ENCODE measurements around the gene TMEM184B.

Gene TMEM184B

DNA sequence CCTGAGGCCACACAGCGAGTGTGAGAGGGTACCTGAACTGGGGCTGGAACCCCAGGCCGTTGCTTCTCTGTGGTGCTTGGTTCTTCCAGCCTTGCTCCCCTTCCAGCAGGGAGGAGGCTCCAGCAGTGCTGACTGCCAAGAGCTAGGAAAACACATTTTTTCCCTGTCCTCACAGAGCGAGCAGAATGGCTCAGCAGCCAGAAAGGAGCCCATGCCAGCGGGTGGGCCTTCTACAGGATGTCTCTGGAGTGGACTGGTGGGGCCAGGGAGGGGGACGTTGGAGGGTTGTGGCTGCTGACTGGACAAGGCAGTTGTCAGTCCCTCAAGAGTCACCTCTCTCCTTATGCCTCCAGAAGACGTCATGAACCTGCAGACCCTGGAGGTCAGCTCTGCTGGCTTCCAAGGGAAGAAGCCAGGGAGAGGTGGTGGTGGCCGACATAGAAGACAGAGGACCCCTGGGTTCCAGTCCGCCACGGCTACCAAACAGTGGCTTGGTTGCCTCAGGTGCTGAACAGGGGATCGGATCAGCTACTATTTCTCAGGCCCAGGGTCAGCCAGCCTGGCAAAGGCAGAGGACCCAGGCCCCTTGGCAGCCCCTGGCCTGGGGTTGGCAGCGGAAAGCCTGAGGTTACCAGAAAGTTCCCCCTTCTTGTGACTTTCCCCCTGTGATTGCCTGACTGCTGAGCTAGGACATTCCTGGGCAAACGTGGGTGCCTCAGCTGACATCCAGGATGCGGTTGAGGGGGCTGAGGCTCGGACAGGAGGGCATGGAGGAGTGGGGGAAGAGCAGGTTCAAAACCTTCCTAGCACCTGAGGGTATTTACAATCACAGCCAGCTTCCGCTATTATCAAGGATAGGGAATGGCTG, 67.3 kb downstream of the TMEM184B start:
- DNase-seq (ENCODE audit: low read depth in 2 of 2), result no peak

DNA sequence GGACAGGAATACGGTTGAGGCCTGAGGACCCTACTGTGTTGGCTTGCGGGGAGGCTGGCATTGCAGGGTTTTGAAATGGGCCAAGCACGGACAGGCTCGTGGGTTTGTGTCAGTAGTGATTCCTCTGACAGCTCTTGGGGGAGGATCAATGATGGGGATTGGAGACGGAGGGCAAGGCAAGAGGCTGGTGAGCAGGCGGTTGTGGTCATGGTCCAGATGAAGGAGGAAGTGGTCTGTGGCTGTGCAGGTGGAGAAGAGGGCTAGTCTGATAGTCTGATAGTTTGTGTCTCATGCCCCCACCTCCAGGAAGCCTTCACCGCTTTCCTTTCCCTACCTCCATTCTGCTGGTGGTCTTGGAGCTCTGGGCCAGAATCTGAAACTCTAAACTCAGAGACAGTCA, 68.0 kb downstream of the TMEM184B start:
- DNase-seq (ENCODE audit: low read depth in 2 of 2), result no peak

DNA sequence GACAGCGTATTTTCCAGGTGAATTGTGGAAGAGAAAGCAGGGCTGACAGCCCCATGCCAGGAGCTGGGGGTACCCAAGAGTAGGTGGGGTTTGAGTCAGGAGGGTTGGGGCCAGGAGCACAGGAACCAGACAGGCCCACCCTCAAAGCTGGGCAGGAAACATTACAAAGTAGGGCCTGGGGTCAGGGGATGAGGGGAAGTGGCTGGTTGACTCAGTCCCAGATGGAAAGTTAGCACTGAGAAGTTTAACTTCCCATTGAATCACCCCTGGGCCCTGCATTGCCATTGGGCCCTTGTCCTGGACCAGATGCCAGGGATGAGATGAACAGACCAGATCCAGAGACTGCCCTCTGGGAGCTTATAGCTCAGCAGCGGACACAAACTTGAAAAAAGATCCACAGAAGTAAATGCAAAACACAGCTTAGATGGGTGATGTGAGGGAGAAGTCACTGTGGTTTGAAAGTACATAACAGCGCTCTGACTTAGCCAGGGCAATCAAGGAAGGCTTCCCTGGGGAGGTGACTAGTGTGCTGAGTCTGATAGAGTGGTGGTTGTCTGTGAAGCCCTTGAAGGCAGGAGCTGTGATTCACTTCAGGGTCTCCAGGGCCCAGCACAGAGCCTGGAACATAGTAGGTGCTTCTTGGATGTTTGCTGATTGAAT, 68.8 kb downstream of the TMEM184B start:
- DNase-seq (ENCODE audit: low read depth in 2 of 2), result no peak

DNA sequence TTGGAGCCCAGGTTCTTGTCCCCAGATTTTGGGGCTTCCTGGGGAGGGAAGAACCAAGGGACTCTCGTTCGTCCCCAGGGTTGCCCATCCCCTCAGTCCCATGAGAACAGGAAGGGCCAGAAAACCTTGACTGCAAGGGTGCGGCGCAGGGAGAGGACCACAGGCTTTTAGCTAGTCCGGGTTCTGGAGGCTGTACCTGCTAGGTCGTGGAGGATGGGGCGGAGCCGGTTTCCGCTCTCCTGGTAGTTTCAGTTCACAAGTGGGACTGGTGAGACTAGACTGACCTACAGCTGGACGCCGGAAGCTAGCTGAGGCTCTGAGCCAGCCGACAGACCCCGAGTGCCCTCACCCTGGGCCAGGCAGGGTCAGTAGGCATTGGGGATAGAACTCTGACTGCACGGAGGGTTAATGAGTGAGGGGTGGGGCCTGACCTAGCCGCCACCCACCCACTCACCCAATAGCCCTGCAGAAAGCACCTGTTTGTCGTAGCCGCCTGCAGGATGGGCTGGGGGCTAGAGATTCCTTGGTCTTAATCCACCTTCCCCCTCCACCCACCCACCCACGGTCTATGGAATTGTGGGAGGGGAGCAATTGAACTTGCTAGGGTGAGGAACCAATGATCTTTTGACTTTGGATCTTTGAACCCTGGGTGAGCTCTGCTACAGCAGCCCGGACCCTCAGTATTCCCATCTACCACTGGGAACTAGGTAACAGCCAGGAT, 69.6 kb downstream of the TMEM184B start:
- no peak for DNase-seq (ENCODE audit: low read depth in 2 of 2)

DNA sequence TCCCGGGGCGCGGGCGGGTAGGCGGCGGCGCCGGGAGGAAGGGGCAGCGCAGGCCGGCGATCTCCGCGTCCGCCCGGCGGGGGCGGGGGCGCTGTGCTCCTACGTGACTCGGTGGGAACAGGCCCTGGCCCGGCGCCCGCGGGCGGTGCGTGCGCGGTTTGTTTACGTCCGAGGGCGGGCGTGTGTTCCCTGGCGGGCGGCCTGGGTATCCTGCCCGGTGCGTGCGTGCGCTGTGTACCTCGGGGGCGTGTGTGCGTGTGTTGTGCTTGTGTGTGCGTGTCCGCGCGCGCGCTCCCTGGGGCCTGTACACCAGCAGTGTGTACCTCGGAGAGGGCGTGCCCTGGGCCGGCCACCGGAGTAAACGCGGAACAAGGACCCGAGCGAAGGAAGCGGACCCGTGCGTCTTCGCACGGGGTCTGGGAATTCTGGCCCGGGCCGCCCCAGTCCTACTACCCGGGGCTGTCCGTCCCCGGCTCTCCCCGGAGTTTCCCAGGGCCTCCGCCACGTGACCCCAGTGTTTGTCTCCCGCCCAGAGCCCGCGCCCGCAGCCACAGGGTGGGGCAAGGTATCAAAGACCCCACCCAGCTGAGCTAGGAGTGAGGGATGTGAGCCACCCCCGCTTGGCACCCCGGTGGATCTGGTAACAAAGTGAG, 70.2 kb downstream of the TMEM184B start:
- no peak for DNase-seq (ENCODE audit: low read depth in 2 of 2)

DNA sequence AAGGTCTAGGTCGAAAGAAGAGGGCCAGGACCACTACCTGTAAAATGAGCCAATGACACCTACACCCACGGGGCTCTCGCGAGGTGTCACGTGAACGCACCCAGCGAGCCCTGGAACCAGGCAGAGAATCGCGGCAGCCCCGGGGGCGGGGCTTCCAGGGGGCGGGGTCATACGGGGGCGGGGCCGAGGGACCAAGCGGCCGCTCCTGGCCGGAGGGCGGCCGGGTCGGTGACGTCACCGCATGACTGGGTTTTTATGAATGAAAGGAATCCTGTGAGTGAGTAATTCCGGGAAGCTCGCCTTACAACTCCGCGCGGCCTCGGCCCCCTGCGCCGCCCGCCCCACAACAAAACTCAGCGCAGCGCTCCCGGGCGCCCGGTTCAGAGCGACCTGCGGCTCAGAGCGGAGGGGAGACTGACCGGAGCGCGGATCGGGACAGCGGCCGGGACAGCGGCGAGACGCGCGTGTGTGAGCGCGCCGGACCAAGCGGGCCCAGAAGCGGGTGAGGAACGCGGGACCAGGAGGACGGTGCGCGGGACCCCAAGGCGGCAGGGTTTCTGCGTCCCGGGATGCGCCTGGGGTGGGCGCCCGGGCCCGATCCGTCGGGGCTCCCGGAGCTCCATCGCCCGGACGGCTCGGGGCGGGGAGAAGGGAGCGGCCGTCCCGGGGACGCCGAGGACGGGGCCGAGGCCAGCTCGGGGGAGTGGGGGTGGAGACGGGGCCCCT, 70.9 kb downstream of the TMEM184B start, which contains the start of gene MAFF:
Gene MAFF, plus strand, starts transcription at position 284 of the 726 bp plus-strand sequence. CDS start 11,860 bp downstream, outside the sequence.
- DNase-seq (ENCODE audit: low read depth in 2 of 2), result peak; percentile 85 to 88

DNA sequence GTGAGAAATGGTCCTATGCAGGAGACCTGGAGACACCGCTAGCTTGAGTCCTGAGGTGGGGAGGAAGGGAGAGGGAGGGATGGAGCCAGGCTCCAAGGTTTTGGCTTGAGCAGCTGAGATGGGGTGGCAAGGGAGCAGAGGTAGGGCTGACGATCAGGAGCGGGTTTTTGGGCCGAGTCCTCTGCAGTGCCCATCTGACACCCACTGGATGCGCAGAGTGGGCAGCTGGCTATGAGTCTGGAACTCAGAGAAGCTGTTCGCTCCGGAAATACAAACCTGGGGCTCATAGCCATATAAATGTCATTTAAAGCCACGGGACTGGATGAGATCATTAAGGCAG, 71.5 kb downstream of the TMEM184B start:
- DNase-seq (ENCODE audit: low read depth in 2 of 2), result no peak

DNA sequence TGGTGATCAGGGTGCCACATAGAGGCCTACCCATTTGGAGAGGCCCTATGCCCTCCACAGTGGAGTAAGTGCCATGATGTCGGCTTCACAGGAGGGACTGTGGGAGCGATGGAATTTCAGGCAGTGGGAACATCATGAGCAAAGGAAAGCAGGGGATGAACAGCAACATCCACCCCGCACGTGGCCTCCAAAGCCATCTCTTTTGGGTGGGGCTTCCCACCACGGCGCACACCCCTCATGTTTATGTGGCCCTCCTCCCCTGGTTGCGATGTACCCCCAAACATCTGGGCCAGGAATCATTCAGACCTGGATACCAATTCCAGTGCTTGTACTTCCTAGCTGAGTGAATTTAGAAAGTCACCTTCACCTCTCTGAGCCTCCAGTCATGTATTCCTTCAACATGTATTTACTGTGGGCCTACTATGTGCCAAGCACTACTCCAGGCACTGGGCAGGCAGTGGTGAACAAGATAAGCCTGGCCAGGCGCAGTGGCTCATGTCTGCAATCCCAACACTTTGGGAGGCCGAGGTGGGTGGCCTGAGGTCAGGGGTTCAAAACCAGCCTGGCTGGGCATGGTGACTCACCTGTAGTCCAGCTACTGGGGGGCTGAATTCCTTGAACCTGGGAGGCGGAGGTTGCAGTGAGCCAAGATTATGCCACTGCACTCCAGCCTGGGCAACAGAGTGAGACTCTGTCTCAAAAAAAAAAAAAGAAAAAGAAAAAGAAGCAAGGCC, 72.8 kb downstream of the TMEM184B start:
- no peak for DNase-seq (ENCODE audit: low read depth in 2 of 2)

DNA sequence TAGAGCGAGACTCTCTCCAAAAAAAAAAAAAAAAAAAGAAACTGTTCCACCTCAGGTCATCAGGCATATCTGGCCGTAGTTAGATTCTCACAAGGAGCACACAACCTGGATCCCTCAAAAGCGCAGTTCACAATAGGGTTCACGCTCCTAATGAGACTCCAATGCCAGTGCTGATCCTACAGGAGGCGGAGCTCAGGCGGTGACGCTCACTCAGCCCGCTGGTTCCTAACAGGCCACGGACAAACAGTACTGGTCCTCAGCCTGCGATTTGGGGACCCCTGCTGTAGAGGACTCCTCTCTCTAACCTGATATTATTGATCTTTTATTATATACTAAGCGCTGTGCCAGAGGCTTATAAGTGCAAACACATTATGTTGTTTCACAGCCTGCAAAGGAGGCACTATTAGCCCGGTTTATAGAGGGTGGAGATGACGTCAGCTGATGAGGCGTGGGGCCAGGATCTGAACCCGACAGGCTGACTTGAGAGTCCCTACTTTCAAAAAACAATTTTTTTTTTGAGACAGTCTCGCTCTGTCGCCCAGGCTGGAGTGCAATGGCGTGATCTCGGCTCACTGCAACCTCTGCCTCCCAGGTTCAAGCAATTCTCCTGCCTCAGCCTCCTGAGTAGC, 75.9 kb downstream of the TMEM184B start:
- no peak for DNase-seq (ENCODE audit: low read depth in 2 of 2)

DNA sequence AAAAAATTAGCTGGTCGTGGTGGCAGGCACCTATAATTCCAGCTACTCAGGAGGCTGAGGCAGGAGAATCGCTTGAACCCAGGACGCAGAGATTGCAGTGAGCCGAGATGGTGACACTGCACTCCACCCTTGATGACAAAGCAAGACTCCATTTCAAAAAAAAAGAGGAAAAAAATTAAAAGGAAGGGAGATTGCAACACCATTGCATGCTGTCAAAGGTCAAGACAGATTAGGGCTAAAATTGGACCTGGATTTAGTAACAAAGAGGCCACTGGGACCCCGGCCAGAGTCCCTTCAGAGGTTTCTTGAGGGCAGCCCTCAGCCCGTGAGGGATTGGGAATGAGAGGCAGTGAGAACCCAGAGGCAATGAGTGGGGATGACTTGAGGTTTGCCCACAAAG, 79.2 kb downstream of the TMEM184B start:
- DNase-seq (ENCODE audit: low read depth in 2 of 2), result no peak

DNA sequence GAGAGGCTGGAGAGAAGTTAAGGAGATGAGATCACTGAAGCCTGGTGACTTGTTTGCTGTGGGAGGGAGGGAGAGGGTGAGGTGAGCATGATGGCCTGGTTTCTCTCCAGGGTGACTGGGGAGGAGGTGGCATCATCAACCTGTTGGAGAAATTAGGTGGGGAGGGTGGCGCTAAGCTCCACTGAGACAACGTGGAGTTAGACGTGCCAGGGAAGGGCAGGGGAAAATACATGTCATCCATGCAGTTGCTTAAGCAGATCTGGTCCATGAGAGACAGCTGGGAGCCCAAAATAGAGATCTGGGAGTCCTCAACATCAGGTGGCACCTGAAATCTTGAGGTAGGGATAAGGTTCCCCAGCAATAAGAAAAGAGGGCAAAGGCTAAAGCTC, 80.3 kb downstream of the TMEM184B start:
- no peak for DNase-seq (ENCODE audit: low read depth in 2 of 2)

DNA sequence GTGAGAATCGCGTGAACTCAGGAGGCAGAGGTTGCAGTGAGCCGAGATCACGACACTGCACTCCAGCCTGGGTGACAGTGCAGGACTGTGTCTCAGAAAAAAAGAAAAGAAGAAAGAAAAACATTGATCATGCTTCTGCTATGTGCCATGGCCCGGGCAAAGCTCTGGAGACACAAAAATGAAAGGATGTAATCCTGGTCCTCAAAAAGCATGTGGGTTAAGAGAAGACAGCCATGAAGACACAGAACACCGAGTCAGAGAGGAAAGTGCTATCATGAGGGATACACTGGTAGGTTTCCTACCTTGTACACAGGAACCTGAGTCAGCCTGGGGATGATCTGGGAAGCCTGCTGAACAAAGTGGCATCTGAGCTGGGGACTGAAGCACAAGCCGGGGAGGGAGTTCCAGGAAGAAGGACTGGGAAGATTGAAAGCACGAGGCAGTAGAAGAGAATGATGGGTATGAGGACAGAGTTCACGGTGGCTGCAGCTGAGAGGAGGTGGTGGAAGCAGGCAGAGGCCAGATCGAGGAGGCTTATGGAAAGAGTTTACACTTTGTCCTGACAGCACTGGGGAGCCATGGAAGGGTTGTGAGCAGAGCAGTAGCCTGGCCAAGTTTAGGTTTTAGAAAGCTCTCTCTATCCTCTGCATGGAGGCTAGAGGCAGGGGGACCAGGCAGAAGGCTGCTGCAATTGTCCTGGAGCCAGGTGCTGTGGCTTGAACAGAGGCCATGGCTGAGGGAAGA, 80.9 kb downstream of the TMEM184B start:
- DNase-seq (ENCODE audit: low read depth in 2 of 2), result no peak

DNA sequence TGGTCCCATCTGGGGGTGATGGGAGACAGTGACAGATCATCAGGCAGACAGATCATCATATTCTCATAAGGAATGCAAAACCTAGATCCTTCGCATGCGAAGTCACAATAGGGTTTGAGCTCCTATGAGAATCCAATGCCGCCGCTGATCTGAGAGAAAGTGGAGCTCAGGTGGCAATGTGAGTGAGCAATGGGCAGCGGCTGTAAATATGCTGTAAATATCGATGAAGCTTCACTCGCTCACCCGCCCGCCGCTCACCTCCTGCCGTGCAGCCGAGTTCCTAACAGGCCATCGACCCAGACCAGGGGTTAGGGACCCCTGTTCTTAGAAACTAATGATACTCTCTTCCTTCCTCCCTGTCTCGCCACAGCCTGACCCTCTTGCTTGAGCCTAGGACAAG, 81.8 kb downstream of the TMEM184B start:
- DNase-seq (ENCODE audit: low read depth in 2 of 2), result no peak

DNA sequence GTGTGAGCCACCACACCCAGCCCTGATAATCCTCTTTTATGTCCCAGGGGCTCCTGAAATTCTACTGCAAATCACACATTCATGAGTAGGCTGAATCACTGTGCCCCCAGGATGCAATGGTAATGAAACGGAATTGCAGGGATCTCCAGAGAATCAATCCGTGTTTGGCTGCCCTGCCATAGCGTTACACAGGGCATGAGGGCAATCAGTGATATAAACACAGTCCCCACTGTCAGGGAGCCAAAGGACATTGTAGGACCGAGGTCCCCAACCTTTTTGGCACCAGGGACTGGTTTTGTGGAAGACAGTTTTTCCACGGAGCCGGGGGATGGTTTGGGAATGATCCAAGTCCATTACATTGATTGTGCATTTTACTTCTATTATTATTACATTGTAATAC, 82.2 kb downstream of the TMEM184B start:
- DNase-seq (ENCODE audit: low read depth in 2 of 2), result no peak

DNA sequence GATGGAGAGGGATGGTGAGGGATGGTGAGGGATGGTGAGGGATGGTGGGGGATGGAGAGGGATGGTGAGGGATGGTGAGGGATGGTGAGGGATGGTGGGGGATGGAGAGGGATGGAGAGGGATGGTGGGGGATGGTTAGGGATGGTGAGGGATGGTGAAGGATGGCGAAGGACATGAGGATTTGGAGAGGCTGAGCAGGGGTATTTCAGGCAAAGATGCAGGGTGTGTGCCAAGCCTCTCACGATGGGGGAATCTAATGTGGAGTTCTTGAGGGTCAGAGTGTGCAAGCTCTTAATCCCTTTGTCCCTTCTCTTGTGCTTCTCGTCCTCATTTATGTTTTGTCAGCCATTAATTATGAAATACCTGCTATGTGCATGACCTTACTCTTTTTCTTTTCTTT, 83.7 kb downstream of the TMEM184B start:
- DNase-seq (ENCODE audit: low read depth in 2 of 2), result no peak

DNA sequence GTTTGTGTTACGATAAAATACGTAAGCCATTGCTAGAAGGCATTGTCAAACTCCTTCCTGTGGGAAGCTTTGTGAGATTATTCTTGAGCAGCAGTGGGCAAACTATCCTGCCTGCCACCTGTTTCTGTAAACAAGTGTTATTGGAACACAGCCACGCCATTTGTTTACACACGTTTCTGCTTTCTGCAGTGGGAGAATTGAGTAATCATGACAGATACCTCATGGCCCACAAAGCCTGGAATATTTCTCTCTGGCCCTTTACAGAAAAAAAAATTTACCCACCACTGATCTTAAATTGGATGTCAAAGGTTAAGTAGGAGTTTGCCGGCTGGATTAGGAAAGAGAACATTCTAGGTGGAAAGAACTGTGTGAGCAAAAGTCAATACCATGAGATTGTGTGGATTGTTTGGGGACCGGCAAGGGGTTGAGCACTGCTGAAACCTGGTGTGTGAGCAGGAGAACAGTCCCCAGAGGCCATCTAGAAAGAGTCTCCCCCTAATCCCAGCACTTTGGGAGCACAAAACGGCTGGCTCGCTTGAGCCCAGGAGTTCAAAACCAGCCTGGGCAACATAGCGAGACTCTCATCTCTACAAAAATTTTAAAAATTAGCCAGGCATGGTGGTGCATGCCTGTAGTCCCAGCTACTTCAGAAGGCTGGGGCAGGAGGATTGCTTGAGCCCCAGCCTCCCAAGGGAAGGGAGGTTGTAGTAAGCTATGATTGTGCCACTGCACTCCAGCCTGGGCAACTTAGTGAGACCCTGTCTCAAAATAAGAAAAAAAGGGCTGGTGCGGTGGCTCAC, 85.2 kb downstream of the TMEM184B start:
- no peak for DNase-seq (ENCODE audit: low read depth in 2 of 2)

DNA sequence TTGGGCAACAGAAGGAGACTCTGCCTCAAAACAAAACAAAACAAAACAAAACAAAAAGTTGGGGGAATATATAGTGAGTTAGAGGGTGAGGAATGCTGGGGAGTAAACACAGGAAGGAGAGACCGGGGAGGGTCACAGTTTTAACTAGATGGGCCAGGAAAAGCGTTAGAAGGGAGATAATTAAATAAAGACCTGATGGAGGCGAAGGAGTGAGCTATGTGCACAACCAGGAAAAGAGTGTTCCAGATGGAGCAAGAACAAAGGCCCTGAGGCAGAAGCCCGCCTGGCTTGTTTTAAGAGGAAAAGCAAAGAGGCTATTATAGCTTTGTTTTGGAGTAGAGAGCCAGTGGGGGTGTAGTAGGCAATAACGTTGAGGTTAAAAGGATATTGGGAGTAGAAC, 86.4 kb downstream of the TMEM184B start:
- DNase-seq (ENCODE audit: low read depth in 2 of 2), result no peak

DNA sequence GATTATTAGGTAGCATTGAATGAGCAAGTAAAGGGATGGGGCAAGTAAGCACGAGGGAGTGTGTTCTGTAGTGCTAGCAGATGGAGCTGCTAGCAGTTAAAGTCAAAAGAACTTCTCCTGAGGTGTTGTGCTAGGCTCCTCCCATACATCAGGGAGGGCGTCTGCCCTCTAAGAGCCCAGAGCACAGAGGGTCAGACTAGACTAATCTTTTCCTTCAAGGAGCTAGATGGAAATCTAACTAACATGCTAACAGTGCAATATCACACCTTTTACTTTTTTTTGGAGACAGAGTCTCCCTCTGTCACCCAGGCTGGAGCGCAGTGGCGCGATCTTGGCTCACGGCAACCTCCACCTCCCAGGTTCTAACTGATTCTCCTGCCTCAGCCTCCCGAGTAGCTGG, 88.0 kb downstream of the TMEM184B start:
- DNase-seq (ENCODE audit: low read depth in 2 of 2), result no peak
